ENCODE measurements around the gene ZMYND8.

ZMYND8 gene

GRCh38 chr20:47235853-47236638 lies 120.5 kb downstream of the ZMYND8 start:
- Histone ChIP-seq H3K9ac (ENCODE audit: insufficient read length, low read depth) (no peak overlapping the region), H3K4me1 (ENCODE audit: insufficient read depth, insufficient read length) (peaks cover 2% of the 10 kb centered on the region), H3K4me3 (ENCODE audit: insufficient read length, low read depth) (no peak overlapping the region), H3K27me3 (ENCODE audit: insufficient read depth, insufficient read length) (no peaks in the 10 kb centered on the region), H3K9me3 (ENCODE audit: insufficient read depth, low read length) (no peaks in the 10 kb centered on the region), H3K36me3 (ENCODE audit: insufficient read depth, insufficient read length, low read length) (peaks cover 67% of the 10 kb centered on the region)
- TF ChIP-seq ZNF274 (IDR thresholded peaks at IDR 0.05; ENCODE audit: low read depth, low read length), result no peak
- TF ChIP-seq SUZ12 (IDR thresholded peaks at IDR 0.05; ENCODE audit: extremely low read depth, insufficient read depth, insufficient read length), result no peak
- TF ChIP-seq YY1 (IDR thresholded peaks at IDR 0.05; ENCODE audit: insufficient read depth, insufficient read length), result no peak
- DNase-seq (ENCODE audit: low read depth, low spot score), result no peak

GRCh38 chr20:47235111-47235510 lies 121.4 kb downstream of the ZMYND8 start:
- no peak for DNase-seq (ENCODE audit: low read depth, low spot score)
- H3K4me1 ChIP-seq (ENCODE audit: insufficient read depth, insufficient read length), result peaks cover 2% of the 10 kb centered on the region
- no peak for TF ChIP-seq YY1 (IDR thresholded peaks at IDR 0.05; ENCODE audit: insufficient read depth, insufficient read length)
- no peak for TF ChIP-seq SUZ12 (IDR thresholded peaks at IDR 0.05; ENCODE audit: extremely low read depth, insufficient read depth, insufficient read length)
- TF ChIP-seq ZNF274 (IDR thresholded peaks at IDR 0.05; ENCODE audit: low read depth, low read length), result no peak
- no peaks in the 10 kb centered on the region for H3K9me3 ChIP-seq (ENCODE audit: insufficient read depth, low read length)
- H3K27me3 ChIP-seq (ENCODE audit: insufficient read depth, insufficient read length), result no peaks in the 10 kb centered on the region
- peaks cover 77% of the 10 kb centered on the region for H3K36me3 ChIP-seq (ENCODE audit: insufficient read depth, insufficient read length, low read length)
- no peak overlapping the region for H3K4me3 ChIP-seq (ENCODE audit: insufficient read length, low read depth)
- no peak overlapping the region for H3K9ac ChIP-seq (ENCODE audit: insufficient read length, low read depth)

GRCh38 chr20:47233333-47234188 lies 122.9 kb downstream of the ZMYND8 start:
- Histone ChIP-seq H3K4me3 (ENCODE audit: insufficient read length, low read depth) (no peak overlapping the region), H3K4me1 (ENCODE audit: insufficient read depth, insufficient read length) (peaks cover 2% of the 10 kb centered on the region), H3K36me3 (ENCODE audit: insufficient read depth, insufficient read length, low read length) (peaks cover 81% of the 10 kb centered on the region), H3K9ac (ENCODE audit: insufficient read length, low read depth) (no peak overlapping the region), H3K27me3 (ENCODE audit: insufficient read depth, insufficient read length) (no peaks in the 10 kb centered on the region), H3K9me3 (ENCODE audit: insufficient read depth, low read length) (no peaks in the 10 kb centered on the region)
- DNase-seq (ENCODE audit: low read depth, low spot score), result no peak
- TF ChIP-seq ZNF274 (IDR thresholded peaks at IDR 0.05; ENCODE audit: low read depth, low read length), result no peak
- TF ChIP-seq SUZ12 (IDR thresholded peaks at IDR 0.05; ENCODE audit: extremely low read depth, insufficient read depth, insufficient read length), result no peak
- no peak for TF ChIP-seq YY1 (IDR thresholded peaks at IDR 0.05; ENCODE audit: insufficient read depth, insufficient read length)

- no peak for DNase-seq (ENCODE audit: low read depth, low spot score)
- no peak overlapping the region for H3K4me3 ChIP-seq (ENCODE audit: insufficient read length, low read depth)
- H3K4me1 ChIP-seq (ENCODE audit: insufficient read depth, insufficient read length), result peaks cover 2% of the 10 kb centered on the region
Measured at GRCh38 chr20:47232518-47232917, 124.0 kb downstream of the ZMYND8 start.

GRCh38 chr20:47231382-47232039 lies 125.0 kb downstream of the ZMYND8 start:
- peaks cover 5% of the 10 kb centered on the region for H3K4me1 ChIP-seq (ENCODE audit: insufficient read depth, insufficient read length)
- TF ChIP-seq YY1 (IDR thresholded peaks at IDR 0.05; ENCODE audit: insufficient read depth, insufficient read length), result no peak
- no peak for TF ChIP-seq SUZ12 (IDR thresholded peaks at IDR 0.05; ENCODE audit: extremely low read depth, insufficient read depth, insufficient read length)
- no peak for TF ChIP-seq ZNF274 (IDR thresholded peaks at IDR 0.05; ENCODE audit: low read depth, low read length)
- no peak overlapping the region for H3K4me3 ChIP-seq (ENCODE audit: insufficient read length, low read depth)
- peaks cover 81% of the 10 kb centered on the region for H3K36me3 ChIP-seq (ENCODE audit: insufficient read depth, insufficient read length, low read length)
- no peak for DNase-seq (ENCODE audit: low read depth, low spot score)
- no peaks in the 10 kb centered on the region for H3K27me3 ChIP-seq (ENCODE audit: insufficient read depth, insufficient read length)
- H3K9me3 ChIP-seq (ENCODE audit: insufficient read depth, low read length), result no peaks in the 10 kb centered on the region
- peak overlapping the region; percentile 6 for H3K9ac ChIP-seq (ENCODE audit: insufficient read length, low read depth)

More at GRCh38 chr20:47232518-47232917, 124.0 kb downstream of the ZMYND8 start:
- Histone ChIP-seq H3K9me3 (ENCODE audit: insufficient read depth, low read length) (no peaks in the 10 kb centered on the region), H3K27me3 (ENCODE audit: insufficient read depth, insufficient read length) (no peaks in the 10 kb centered on the region), H3K9ac (ENCODE audit: insufficient read length, low read depth) (no peak overlapping the region), H3K36me3 (ENCODE audit: insufficient read depth, insufficient read length, low read length) (peaks cover 81% of the 10 kb centered on the region)
- TF ChIP-seq SUZ12 (IDR thresholded peaks at IDR 0.05; ENCODE audit: extremely low read depth, insufficient read depth, insufficient read length) (no peak), YY1 (IDR thresholded peaks at IDR 0.05; ENCODE audit: insufficient read depth, insufficient read length) (no peak), ZNF274 (IDR thresholded peaks at IDR 0.05; ENCODE audit: low read depth, low read length) (no peak)

- no peaks in the 10 kb centered on the region for H3K9me3 ChIP-seq (ENCODE audit: insufficient read depth, low read length)
- peaks cover 81% of the 10 kb centered on the region for H3K36me3 ChIP-seq (ENCODE audit: insufficient read depth, insufficient read length, low read length)
- no peak for DNase-seq (ENCODE audit: low read depth, low spot score)
- peaks cover 7% of the 10 kb centered on the region for H3K4me1 ChIP-seq (ENCODE audit: insufficient read depth, insufficient read length)
- no peak for TF ChIP-seq SUZ12 (IDR thresholded peaks at IDR 0.05; ENCODE audit: extremely low read depth, insufficient read depth, insufficient read length)
- no peak for TF ChIP-seq YY1 (IDR thresholded peaks at IDR 0.05; ENCODE audit: insufficient read depth, insufficient read length)
- TF ChIP-seq ZNF274 (IDR thresholded peaks at IDR 0.05; ENCODE audit: low read depth, low read length), result no peak
- H3K27me3 ChIP-seq (ENCODE audit: insufficient read depth, insufficient read length), result no peaks in the 10 kb centered on the region
- H3K9ac ChIP-seq (ENCODE audit: insufficient read length, low read depth), result no peak overlapping the region
- no peak overlapping the region for H3K4me3 ChIP-seq (ENCODE audit: insufficient read length, low read depth)
Measured at GRCh38 chr20:47230811-47231256, 125.7 kb downstream of the ZMYND8 start.

Data from NT2/D1 (cell line).